Bronchial epithelial cell (primary cell): ENCODE data around the gene SMIM35. TPM values are rescaled to one million over a fixed set of nuclear protein-coding genes. Genes with fewer than 3 reads are reported as not detected.

Experiments used
- DNase-seq: peaks from one replicate; pipeline ENCODE4 v3.0.0-alpha.2; 2010; ENCODE audit warnings: low read depth
- FAIRE-seq: peaks from 2 replicates; lab custom pipeline; 2011; peaks lifted over from hg19 to GRCh38; lab: Jason Lieb, UNC
- H3K27me3 ChIP-seq: 2 replicates; pipeline ENCODE4 v1.5.1; 2011; ENCODE audit warnings: low read length; ENCODE audit not compliant: control insufficient read depth, insufficient read depth
- H3K36me3 ChIP-seq: 2 replicates; pipeline ENCODE4 v1.5.1; 2011; ENCODE audit warnings: low read length; ENCODE audit not compliant: control insufficient read depth, insufficient read depth
- H3K4me3 ChIP-seq: 2 replicates; pipeline ENCODE4 v1.5.1; 2011; ENCODE audit warnings: mild to moderate bottlenecking, low read depth, low read length, control low read depth
- total RNA-seq: library from RNA; depleted of rRNA; stranded (reverse); fragments of >200 nt; gene quantifications from 2 replicates; pipeline ENCODE4 v1.2.1, GENCODE V29; 2014
- TF ChIP-seq, protein P1 (sequence below): IDR thresholded peaks from 2 replicates; pipeline ENCODE4 v1.5.1; 2011; ENCODE audit warnings: mild to moderate bottlenecking, moderate library complexity, low read length, control low read depth, inconsistent platforms; ENCODE audit not compliant: insufficient read depth, severe bottlenecking

SMIM35 gene
- total RNA-seq, 1 donor from 2014 or later = not detected

DNA sequence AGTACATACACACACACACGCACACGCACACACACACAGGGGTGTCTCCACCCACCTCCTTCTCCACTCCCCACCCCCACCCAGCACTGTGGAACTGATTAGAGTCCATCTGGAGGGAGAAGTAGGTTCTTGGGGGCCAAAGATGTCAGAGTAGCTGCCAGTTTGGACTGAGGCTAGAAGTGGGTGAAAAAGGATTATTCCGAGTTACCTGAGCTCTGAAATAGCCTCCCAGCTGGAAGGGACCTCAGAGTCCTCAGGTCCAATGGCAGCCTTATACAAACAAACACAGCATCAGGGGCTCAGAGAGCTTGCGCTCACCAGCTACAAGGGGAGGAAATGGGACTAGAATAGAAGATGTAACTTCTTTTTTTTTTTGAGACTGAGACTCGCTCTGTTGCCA is 79.7 kb downstream of the SMIM35 start:
- no peak overlapping the region for H3K4me3 ChIP-seq
- no peaks in the 10 kb centered on the region for H3K36me3 ChIP-seq
- H3K27me3 ChIP-seq = peaks cover 2% of the 10 kb centered on the region
- DNase-seq = no peak
- no peak for FAIRE-seq
- TF ChIP-seq, protein P1, sequence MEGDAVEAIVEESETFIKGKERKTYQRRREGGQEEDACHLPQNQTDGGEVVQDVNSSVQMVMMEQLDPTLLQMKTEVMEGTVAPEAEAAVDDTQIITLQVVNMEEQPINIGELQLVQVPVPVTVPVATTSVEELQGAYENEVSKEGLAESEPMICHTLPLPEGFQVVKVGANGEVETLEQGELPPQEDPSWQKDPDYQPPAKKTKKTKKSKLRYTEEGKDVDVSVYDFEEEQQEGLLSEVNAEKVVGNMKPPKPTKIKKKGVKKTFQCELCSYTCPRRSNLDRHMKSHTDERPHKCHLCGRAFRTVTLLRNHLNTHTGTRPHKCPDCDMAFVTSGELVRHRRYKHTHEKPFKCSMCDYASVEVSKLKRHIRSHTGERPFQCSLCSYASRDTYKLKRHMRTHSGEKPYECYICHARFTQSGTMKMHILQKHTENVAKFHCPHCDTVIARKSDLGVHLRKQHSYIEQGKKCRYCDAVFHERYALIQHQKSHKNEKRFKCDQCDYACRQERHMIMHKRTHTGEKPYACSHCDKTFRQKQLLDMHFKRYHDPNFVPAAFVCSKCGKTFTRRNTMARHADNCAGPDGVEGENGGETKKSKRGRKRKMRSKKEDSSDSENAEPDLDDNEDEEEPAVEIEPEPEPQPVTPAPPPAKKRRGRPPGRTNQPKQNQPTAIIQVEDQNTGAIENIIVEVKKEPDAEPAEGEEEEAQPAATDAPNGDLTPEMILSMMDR = no peak

DNA sequence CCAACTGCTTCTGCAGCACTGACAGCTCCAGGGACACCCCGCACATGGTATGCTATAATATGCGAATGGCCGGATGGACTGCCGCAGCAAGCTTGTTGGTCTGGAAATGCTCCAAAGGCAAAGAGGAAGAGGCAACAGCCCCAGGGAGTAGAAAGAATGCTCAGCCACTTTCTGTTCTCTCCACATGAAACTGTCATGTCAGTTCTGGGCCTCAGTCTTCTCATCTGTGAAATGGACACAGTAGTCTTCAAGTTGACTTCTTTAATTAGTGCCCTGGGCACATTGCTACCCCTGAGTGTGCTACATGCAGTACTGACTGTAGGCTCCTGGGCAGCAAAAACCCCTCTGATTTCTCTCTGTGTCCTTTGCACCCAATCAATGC is 80.6 kb downstream of the SMIM35 start:
- no peak for FAIRE-seq
- DNase-seq = no peak
- TF ChIP-seq, protein P1 = no peak
- H3K27me3 ChIP-seq = peaks cover 2% of the 10 kb centered on the region
- no peak overlapping the region for H3K4me3 ChIP-seq
- no peaks in the 10 kb centered on the region for H3K36me3 ChIP-seq

DNA sequence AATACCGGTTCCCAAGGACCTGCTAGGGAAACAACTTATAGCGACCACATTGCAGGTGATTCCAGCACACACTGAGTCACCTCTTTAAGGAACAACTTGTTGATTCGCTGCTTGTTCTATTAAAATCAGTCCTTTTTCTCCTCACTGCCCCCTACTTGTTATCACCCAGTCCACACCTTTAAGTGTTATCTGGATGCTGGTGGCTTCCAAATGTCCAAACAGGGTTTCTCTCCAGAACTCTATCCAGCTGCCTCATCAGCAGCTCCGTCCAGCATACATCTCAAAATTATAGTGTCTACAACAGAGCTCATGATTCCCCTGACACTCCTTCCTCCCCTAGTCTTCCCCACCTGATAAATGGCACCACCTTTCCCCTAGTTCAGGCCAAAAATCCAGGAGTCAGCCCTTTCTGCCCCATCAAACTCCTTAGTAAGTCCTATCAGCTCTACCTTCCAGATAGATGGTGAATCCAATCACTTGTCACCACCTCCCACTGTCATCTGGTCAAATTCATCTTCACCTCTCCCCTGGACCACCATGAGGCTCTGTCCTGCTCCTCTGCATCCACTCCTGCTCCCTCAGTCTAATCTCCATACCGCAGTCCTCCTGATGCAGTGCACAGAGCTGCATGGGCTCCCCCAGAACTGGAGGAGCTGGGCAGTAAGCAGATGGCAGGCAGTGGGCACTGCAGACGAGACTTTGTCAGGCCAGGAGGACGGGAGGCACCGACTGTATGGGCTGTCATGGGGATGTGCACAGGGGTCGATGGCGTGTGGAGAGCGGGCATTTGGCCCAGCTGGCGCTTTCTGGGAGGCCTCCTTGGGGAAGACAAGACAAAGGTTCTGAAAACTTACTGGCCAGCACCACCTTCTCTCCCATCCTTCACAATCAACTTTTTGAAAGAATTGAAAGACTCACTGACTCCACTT is 81.3 kb downstream of the SMIM35 start:
- Histone ChIP-seq H3K27me3 (peaks cover 2% of the 10 kb centered on the region), H3K36me3 (no peaks in the 10 kb centered on the region), H3K4me3 (no peak overlapping the region)
- DNase-seq (peak; percentile 14), FAIRE-seq (no peak)
- TF ChIP-seq, protein P1 = no peak

DNA sequence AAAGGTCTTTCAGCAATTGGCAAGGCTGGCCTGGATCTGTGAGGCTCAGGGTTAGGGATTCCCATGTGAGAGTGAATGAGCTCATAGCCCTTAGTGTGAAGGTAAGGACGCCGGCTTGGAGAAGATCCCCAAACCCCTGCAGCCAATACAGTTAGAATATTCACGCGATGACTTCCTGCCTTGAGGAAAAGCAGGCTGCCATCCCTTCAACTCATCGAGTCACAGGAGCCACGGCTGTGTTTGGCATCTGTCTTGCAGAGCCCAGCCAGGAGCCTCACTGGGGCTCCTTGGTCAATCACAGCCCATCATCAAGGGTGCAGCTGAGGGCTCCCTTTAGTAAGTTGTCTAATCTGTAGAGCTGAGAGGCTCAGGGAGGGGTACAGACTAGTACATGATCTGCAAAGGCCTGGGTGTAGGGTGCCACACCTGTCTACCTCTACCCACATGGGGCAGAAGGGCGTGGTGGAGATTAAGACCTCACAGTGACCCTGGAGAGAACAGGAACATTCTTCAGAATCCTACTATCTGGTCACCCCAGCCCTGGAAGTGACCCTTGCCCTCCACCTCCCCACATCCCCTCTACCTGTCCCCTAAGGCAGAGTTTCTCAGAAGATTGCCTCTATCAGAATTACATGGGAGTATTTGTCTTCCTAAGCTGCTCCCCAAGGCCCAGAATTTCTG is 82.1 kb downstream of the SMIM35 start:
- no peak overlapping the region for H3K4me3 ChIP-seq
- DNase-seq (no peak), FAIRE-seq (no peak)
- H3K36me3 ChIP-seq = no peaks in the 10 kb centered on the region
- H3K27me3 ChIP-seq = peaks cover 1% of the 10 kb centered on the region
- TF ChIP-seq, protein P1 = no peak

DNA sequence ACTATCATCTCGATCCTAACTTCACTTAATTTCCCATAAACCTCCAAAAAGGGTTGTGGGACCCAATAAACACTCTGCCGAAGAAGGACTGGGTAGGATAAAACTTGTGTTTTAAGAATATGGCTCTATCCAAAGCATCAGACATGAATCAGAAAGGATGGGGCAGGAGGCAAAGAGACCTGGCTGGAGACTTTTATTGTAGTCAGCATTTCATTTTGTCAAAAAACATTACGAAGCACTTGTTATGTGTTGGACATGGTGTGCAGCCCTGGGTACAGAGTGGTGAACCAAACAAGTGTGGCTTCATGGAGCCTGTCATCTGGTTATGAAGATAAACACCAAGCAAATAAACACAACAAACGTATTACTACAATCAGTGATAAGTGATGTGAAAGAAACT is 83.3 kb downstream of the SMIM35 start:
- DNase-seq = no peak

More for the DNA sequence above, 83.3 kb downstream of the SMIM35 start:
- Histone ChIP-seq H3K27me3 (no peaks in the 10 kb centered on the region), H3K36me3 (no peaks in the 10 kb centered on the region), H3K4me3 (no peak overlapping the region)
- no peak for FAIRE-seq
- TF ChIP-seq, protein P1 = no peak
